ENCODE measurements around the gene AKR7A3.
"Not testable (repeated sequence)": the region's sequence is repeated elsewhere in the genome, so short reads cannot be mapped to it uniquely, and the experiment has no call there.

Gene AKR7A3

GRCh38 chr1:19317126-19317910, 28.7 kb upstream of the AKR7A3 start:
- DNase-seq = no peak

- no peak for DNase-seq
Measured at GRCh38 chr1:19315378-19316198, 27.0 kb upstream of the AKR7A3 start.

- no peak for DNase-seq
Measured at GRCh38 chr1:19313961-19314882, 25.7 kb upstream of the AKR7A3 start.

- DNase-seq = no peak
Measured at GRCh38 chr1:19313636-19313959, 25.0 kb upstream of the AKR7A3 start.

GRCh38 chr1:19312782-19313635, 24.4 kb upstream of the AKR7A3 start:
- DNase-seq = no peak

- DNase-seq = peak; percentile 86 to 94
Measured at GRCh38 chr1:19311931-19312781, 23.6 kb upstream of the AKR7A3 start, which contains the start of the genes AKR7A2 and SLC66A1. AKR7A2 (minus strand) TSS chr1:19312144; CDS start chr1:19312124, 20 bp downstream. SLC66A1 (plus strand) TSS chr1:19312326; CDS start chr1:19317678, 5,352 bp downstream.

GRCh38 chr1:19311503-19311930, 22.9 kb upstream of the AKR7A3 start:
- DNase-seq = no peak

GRCh38 chr1:19310720-19311502, 22.3 kb upstream of the AKR7A3 start:
- DNase-seq = no peak

- no peak for DNase-seq
Measured at GRCh38 chr1:19310061-19310460, 21.5 kb upstream of the AKR7A3 start.

GRCh38 chr1:19309123-19309813, 20.7 kb upstream of the AKR7A3 start:
- DNase-seq = no peak

GRCh38 chr1:19308509-19308907, 19.9 kb upstream of the AKR7A3 start:
- no peak for DNase-seq

- no peak for DNase-seq
Measured at GRCh38 chr1:19307794-19308508, 19.4 kb upstream of the AKR7A3 start.

GRCh38 chr1:19306941-19307340, 18.4 kb upstream of the AKR7A3 start:
- no peak for DNase-seq

- no peak for DNase-seq
Measured at GRCh38 chr1:19305880-19306279, 17.3 kb upstream of the AKR7A3 start.

GRCh38 chr1:19304081-19304480, 15.5 kb upstream of the AKR7A3 start:
- not testable (repeated sequence) for DNase-seq

- no peak for DNase-seq
Measured at GRCh38 chr1:19300211-19300610, 11.6 kb upstream of the AKR7A3 start.

- DNase-seq = no peak
Measured at GRCh38 chr1:19294638-19295037, 6.1 kb upstream of the AKR7A3 start.

GRCh38 chr1:19289244-19289643, 674 bp upstream of the AKR7A3 start:
- DNase-seq = no peak
